Measurements from ENCODE around the gene PDE5A. TPM values are rescaled to one million over a fixed set of nuclear protein-coding genes. Genes with fewer than 3 reads are reported as not detected.

The PDE5A gene
- total RNA-seq, 3 donors from 2014 or later: 35.4 to 131 (median 58.4) TPM

GRCh38 chr4:119629142-119629471, 503 bp upstream of the PDE5A start:
- H3K4me1 ChIP-seq (ENCODE audit: low read depth): no peaks in the 10 kb centered on the region
- ATAC-seq (peak; percentile 9), DNase-seq (no peak)
- no peaks in the 10 kb centered on the region for H3K36me3 ChIP-seq (ENCODE audit: low read depth)
- H3K4me3 ChIP-seq: peak overlapping the region; percentile 57
- intact Hi-C loops (cut with DNase I, micrococcal nuclease): loop anchor here (2.0 to 10.0 kb wide), 2 partner anchors 64 to 420 kb away; no protein-coding TSS in a partner anchor
- no peaks in the 10 kb centered on the region for H3K9me3 ChIP-seq
- TF ChIP-seq CTCF (IDR thresholded peaks at IDR 0.05): no peak

GRCh38 chr4:119627267-119628255, 1.0 kb downstream of the PDE5A start:
- DNase-seq: peak; percentile 67 to 83 (median 77)
- peak; percentile 84 for TF ChIP-seq CTCF (IDR thresholded peaks at IDR 0.05)
- Histone ChIP-seq H3K4me1 (ENCODE audit: low read depth) (peaks cover 7% of the 10 kb centered on the region), H3K9me3 (no peaks in the 10 kb centered on the region), H3K4me3 (peak overlapping the region; percentile 57), H3K36me3 (ENCODE audit: low read depth) (no peaks in the 10 kb centered on the region)
- intact Hi-C loops (cut with DNase I, micrococcal nuclease): loop anchor here (2.0 to 10.0 kb wide), 2 partner anchors 63 to 421 kb away; no protein-coding TSS in a partner anchor
- ATAC-seq: peak; percentile 76

GRCh38 chr4:119626943-119627266, 1.7 kb downstream of the PDE5A start:
- ATAC-seq (no peak), DNase-seq (no peak)
- H3K36me3 ChIP-seq (ENCODE audit: low read depth): no peaks in the 10 kb centered on the region
- peaks cover 7% of the 10 kb centered on the region for H3K4me1 ChIP-seq (ENCODE audit: low read depth)
- H3K4me3 ChIP-seq: peak overlapping the region; percentile 57
- H3K9me3 ChIP-seq: no peaks in the 10 kb centered on the region
- TF ChIP-seq CTCF (IDR thresholded peaks at IDR 0.05): no peak
- intact Hi-C loops (cut with DNase I, micrococcal nuclease): loop anchor here (10.0 kb wide), 1 partner anchor 62 kb away; no protein-coding TSS in a partner anchor

GRCh38 chr4:119626420-119626819, 2.2 kb downstream of the PDE5A start:
- Histone ChIP-seq H3K4me1 (ENCODE audit: low read depth) (peaks cover 7% of the 10 kb centered on the region), H3K9me3 (no peaks in the 10 kb centered on the region), H3K36me3 (ENCODE audit: low read depth) (no peaks in the 10 kb centered on the region), H3K4me3 (peak overlapping the region; percentile 57)
- intact Hi-C loops (cut with DNase I, micrococcal nuclease): loop anchor here (10.0 kb wide), 1 partner anchor 62 kb away; no protein-coding TSS in a partner anchor
- no peak for TF ChIP-seq CTCF (IDR thresholded peaks at IDR 0.05)
- ATAC-seq: no peak
- DNase-seq: peak in 1 of 3 donors; percentile 27

GRCh38 chr4:119625761-119626160, 2.8 kb downstream of the PDE5A start:
- H3K4me3 ChIP-seq: no peak overlapping the region
- TF ChIP-seq CTCF (IDR thresholded peaks at IDR 0.05): no peak
- no peak for DNase-seq
- H3K4me1 ChIP-seq (ENCODE audit: low read depth): peaks cover 7% of the 10 kb centered on the region
- H3K36me3 ChIP-seq (ENCODE audit: low read depth): no peaks in the 10 kb centered on the region
- no peaks in the 10 kb centered on the region for H3K9me3 ChIP-seq
- intact Hi-C loops (cut with DNase I, micrococcal nuclease): loop anchor here (10.0 kb wide), 1 partner anchor 61 kb away; no protein-coding TSS in a partner anchor
- ATAC-seq: no peak
